HG03045 (cell line): ENCODE measurements around the gene DBNL.

Source experiments
- ATAC-seq: cut with Tn5 transposase; IDR thresholded peaks from one replicate; pipeline ENCODE4 v1.9.1; 2021; ENCODE audit warnings: mild to moderate bottlenecking, moderate library complexity; ENCODE audit not compliant: unreplicated experiment

The DBNL gene

DNA sequence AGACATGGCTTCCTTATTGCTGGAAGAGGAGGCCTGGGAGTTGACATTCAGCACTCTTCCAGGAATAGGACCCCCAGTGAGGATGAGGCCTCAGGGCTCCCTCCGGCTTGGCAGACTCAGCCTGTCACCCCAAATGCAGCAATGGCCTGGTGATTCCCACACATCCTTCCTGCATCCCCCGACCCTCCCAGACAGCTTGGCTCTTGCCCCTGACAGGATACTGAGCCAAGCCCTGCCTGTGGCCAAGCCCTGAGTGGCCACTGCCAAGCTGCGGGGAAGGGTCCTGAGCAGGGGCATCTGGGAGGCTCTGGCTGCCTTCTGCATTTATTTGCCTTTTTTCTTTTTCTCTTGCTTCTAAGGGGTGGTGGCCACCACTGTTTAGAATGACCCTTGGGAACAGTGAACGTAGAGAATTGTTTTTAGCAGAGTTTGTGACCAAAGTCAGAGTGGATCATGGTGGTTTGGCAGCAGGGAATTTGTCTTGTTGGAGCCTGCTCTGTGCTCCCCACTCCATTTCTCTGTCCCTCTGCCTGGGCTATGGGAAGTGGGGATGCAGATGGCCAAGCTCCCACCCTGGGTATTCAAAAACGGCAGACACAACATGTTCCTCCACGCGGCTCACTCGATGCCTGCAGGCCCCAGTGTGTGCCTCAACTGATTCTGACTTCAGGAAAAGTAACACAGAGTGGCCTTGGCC lies 16.6 kb downstream of the DBNL start:
- no peak for ATAC-seq

- ATAC-seq, result no peak
Measured at GRCh38 chr7:44061645-44062179, 17.2 kb downstream of the DBNL start.

GRCh38 chr7:44062180-44062902 lies 17.8 kb downstream of the DBNL start:
- ATAC-seq, result no peak

- ATAC-seq, result no peak
Measured at GRCh38 chr7:44062903-44063295, 18.4 kb downstream of the DBNL start.

GRCh38 chr7:44063547-44063893 lies 19.0 kb downstream of the DBNL start:
- no peak for ATAC-seq

- no peak for ATAC-seq
Measured at GRCh38 chr7:44063894-44064651, 19.6 kb downstream of the DBNL start.

DNA sequence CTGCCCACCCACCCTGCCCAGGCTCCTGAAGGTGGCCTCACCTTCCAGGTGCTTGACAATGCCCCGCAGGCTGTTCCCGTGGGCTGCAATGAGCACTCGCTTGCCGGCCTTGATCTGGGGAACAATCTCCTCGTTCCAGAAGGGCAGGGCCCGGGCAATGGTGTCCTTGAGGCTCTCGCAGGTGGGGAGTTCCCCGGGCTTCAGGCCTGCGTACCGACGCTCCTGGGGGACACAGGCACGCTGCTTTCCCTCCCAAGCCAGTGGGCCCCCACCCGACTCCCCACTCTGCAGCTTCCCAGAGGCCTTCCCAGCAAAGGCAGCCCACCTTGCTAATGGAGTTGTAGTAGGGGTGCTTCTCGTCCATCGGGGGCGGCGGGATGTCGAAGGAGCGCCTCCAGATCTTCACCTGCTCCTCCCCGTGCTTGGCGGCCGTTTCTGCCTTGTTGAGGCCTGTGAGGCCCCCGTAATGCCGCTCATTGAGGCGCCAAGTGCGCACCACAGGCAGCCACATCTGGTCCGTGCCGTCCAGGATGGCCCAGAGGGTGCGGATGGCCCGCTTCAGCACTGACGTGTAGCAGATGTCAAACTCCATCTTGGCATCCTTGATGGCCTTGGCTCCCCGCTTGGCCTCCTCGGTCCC lies 20.4 kb downstream of the DBNL start:
- ATAC-seq, result no peak

GRCh38 chr7:44065431-44066110 lies 21.1 kb downstream of the DBNL start, which contains the start of gene PGAM2:
PGAM2 (minus strand) TSS chr7:44065567; CDS start chr7:44065529, 38 bp downstream.
- no peak for ATAC-seq

- ATAC-seq, result no peak
Measured at GRCh38 chr7:44066111-44066460, 21.6 kb downstream of the DBNL start.

DNA sequence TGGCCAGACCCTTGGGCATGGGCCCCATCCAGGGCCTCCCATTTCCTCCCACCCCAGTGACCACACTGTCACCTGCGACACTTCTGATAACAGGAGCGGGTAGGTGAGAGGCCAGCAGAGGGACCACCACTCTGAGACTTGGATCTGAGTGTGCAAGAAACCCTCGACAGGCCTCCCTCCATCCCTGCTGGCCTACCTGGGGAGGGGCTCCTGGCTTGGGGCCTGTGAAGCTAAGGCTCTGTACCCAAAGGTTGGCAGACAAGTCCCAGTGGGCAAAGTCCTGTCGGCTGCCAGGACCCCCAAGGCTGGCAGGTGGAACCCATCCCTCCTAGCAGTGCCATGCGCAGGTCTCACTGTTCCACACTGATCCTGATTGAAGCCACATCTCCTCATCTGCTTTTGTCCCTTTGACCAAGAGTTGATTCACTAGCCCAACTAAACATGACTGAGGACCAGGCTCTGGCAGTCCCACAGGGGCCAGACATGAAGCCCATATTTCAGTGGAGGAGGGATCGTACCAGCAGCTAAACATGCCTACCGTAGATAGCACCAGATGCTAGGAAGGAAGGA lies 22.1 kb downstream of the DBNL start:
- ATAC-seq, result no peak

DNA sequence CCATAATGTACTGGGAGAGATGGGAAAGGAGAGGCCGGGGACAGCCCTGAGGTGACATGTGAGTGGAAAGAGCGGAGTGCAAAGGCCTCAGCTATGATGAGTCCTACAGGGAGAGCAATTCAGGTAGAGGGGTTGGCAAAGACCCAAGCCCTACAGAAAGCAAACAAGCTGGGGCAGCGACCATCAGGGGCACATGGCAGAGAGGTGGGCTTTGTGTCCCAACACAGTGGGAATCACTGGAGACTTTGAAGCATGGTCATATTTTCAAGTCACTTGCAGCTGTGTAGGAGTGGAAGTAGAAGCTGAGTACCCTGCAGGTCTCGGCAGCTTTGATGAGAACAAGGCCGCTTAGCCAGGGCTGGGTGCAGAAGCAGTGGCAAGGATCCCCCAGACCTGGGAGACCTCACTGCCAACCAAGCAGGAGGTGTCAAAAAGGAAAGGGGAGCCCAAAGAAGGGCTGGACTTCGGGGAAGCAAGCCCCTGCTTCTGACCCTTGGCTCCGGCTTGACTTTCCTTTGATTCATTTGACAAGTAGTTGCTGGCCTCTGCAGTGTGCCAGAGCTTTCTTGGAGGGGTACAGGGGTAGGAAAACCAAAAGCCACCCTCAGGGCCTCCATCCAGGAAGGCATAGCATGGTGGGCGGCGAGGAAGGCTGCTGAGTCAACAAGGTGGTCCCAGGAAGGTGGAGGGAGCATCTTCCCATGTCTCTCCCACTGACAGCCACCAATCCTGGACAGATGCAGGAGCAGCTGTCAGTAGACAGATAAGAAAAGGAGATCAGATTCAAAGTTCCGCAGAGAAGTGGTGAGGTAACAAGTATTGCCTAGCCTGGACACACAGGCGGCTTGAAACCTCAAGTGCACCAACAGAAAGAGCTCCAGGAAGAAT lies 22.8 kb downstream of the DBNL start:
- ATAC-seq, result no peak

GRCh38 chr7:44068054-44068453 lies 23.6 kb downstream of the DBNL start:
- ATAC-seq, result no peak

DNA sequence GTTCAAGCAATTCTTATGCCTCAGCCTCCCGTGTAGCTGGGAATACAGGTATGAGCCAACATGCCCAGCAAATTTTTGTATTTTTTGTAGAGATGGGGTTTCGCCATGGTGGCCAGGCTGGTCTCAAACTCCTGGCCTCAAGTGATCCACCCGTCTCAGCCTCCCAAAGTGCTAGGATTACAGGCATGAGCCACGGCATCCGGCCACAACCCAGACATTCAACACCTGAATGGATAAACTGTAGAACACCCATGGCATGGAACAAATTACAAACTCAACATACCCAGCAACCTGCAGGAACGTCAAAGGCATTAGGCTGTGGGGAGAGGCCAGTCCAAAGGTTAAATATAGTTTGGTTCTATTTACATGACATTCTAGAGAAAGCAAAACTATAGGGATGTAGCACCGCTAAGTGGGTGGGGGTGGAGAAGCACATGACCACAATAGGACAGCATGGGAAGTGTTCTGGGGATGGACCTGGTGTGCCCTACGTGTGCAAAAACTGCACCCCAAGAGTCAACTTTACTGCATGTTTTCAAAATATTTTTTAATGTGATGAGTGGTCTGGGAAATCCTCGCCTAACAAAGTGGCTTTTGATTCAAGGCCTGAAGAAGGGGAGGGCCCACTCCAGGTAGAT lies 27.3 kb downstream of the DBNL start:
- ATAC-seq, result no peak

GRCh38 chr7:44072364-44073231 lies 28.1 kb downstream of the DBNL start:
- no peak for ATAC-seq

GRCh38 chr7:44073664-44074348 lies 29.3 kb downstream of the DBNL start:
- ATAC-seq, result peak; percentile 54

DNA sequence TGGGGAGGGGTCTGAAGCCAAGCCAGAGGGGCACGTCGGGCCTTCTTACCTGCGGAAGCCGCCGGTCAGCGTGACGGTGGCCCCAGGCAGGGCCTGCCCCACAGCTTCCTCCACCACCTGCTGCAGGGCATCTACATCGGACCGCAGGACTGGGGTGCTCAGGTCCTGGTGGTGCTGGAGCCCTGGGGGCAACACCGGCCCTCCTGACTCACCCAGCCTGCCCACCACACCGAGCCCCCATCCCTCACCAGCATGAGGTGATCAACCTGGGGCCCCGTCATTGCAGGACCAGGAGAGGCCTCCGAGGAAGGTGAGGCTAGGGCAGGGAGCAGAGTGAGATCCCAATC lies 29.8 kb downstream of the DBNL start:
- no peak for ATAC-seq

- no peak for ATAC-seq
Measured at GRCh38 chr7:44075296-44076075, 31.0 kb downstream of the DBNL start.
